Left ventricle myocardium superior (tissue), 1 donor: Measurements from ENCODE around the gene TRIM34. TPM values are rescaled to one million over a fixed set of nuclear protein-coding genes. Genes with fewer than 3 reads are reported as not detected.
"Not testable (repeated sequence)": the region's sequence is repeated elsewhere in the genome, so short reads cannot be mapped to it uniquely, and the experiment has no call there.

ENCODE experiments used
- ATAC-seq: fragments of 200-7000 bp; cut with Tn5 transposase; one replicate; pipeline ENCODE4 v1.9.1; 2020; ENCODE audit warnings: mild to moderate bottlenecking, moderate library complexity
- DNase-seq: peaks from one replicate; pipeline ENCODE4 v3.0.0-alpha.2; 2020
- intact Hi-C: fragments of 100-400 bp; cut with micrococcal nuclease; formaldehyde crosslinking; loops from one replicate; pipeline ENCODE4 v1.11.0; 2022
- total RNA-seq: library from RNA; stranded (reverse); fragmentation: NEBNext Ultra II Directional; extraction: Animal tissue kit (Norgen Biotek cat#: 25700); gene quantifications from one replicate; pipeline ENCODE4 v1.2.1, GENCODE V29; 2021
- donor health status: DM: no; HTN: yes; CAD: no; lungs with severe emphysema.

Gene TRIM34
- total RNA-seq, 1 donor from 2014 or later = 1.6 TPM

DNA sequence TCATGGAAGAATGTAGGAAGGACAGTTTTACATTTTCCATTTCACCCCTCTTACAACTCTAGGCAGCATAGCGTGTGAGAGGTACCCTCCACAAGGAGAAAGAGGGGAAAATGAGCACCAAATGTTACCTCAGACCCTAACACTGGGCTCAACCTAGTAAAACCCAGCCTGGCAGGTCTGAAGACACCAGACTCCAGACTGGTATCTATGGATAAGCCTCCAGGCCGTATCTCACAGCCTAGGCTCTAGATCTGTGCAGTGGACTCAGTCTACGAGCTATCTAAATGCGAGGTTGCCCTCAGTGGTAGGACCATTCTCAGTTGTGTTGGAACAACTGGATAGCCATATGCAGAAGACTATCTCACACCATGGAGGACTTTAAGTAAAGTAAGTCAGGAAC, 49.6 kb downstream of the TRIM34 start:
- ATAC-seq (no peak), DNase-seq (no peak)
- intact Hi-C loops = no loop called here

GRCh38 chr11:5679811-5680210, 55.0 kb downstream of the TRIM34 start:
- ATAC-seq (no peak), DNase-seq (no peak)
- intact Hi-C loops = no loop called here

DNA sequence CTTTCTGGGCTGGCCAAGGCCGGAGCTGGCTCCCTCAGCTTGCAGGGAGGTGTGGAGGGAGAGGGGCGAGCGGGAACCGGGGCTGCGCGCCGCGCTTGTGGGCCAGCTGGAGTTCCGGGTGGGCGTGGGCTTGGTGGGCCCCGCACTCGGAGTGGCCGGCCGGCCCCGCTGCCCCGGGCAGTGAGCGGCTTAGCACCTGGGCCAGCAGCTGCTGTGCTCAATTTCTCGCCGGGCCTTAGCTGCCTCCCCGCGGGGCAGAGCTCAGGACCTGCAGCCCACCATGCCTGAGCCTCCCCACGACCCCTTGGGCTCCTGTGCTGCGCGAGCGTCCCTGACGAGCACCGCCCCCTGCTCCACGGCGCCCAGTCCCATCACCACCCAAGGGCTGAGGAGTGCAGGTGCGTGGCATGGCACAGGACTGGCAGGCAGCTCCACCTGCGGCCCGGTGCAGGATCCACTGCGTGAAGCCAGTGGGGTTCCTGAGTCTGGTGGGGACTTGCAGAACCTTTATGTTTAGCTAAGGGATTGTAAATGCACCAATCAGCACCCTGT, 58.2 kb downstream of the TRIM34 start:
- DNase-seq, ATAC-seq, intact Hi-C loops: not testable (repeated sequence)

DNA sequence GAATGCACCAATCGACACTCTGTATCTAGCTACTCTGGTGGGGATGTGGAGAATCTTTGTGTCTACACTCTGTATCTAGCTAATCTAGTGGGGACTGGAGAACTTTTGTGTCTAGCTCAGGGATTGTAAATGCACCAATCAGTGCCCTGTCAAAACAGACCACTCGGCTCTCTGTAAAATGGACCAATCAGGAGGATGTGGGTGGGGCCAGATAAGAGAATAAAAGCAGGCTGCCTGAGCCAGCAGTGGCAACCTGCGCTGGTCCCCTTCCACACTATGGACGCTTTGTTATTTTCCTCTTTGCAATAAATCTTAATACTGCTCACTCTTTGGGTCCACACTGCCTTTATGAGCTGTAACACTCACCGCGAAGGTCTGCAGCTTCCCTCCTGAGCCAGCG, 58.8 kb downstream of the TRIM34 start:
- ATAC-seq, DNase-seq, intact Hi-C loops: not testable (repeated sequence)

DNA sequence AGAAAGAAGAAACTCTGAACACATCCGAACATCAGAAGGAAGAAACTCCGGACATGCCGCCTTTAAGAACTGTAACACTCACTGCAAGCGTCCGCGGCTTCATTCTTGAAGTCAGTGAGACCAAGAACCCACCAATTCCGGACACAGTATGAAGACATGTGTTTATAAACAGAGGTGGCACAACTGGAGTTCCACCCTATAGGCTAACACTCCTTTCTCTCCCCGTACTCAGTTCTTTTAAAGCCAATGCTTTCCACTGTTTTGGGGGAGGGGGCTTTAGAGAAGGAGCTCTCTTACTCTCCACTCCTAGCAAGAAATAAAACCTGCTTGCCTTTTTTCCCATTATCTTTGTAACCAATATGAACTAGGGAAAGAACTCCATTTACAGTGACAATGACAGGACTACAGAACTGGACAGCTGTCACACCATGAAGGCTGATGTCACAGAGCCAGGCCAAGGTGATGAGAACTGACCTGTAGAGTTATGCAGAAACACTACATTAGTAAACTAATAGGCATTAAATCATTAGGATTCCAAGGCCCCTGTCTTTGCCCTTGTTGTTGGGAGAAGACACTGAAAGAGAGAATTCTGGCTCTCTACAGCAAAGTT, 59.3 kb downstream of the TRIM34 start:
- ATAC-seq (peak; percentile 4), DNase-seq (no peak)
- intact Hi-C loops = no loop called here

- intact Hi-C loops = no loop called here
- ATAC-seq = peak; percentile 98
These were observed 60.0 kb downstream of the TRIM34 start, which contains the start of gene TRIM5 for GRCh38 chr11:5684646-5685362. TSS of gene TRIM5 (minus strand) at chr11:5685074. CDS start at chr11:5680177, 4,897 bp downstream.

DNA sequence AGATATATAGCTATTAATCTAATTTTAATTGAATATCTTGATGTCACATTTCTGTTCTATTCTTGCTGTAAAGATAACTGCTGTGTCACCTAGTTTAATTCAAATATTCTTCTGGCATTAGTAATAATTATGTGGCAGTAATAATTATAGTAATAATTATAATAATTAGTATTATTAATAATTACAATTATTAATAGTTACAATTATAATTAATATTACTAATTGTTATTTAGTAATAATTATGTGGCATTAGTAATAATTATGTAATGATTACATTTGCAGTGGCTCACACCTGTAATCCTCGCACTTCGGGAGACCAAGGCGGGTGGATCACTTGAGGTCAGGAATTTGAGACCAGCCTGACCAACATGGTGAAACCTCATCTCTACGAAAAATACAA, 61.6 kb downstream of the TRIM34 start:
- ATAC-seq (no peak), DNase-seq (no peak)
- intact Hi-C loops = no loop called here

More at GRCh38 chr11:5684646-5685362, 60.0 kb downstream of the TRIM34 start, which contains the start of gene TRIM5:
- DNase-seq = peak; percentile 84

DNA sequence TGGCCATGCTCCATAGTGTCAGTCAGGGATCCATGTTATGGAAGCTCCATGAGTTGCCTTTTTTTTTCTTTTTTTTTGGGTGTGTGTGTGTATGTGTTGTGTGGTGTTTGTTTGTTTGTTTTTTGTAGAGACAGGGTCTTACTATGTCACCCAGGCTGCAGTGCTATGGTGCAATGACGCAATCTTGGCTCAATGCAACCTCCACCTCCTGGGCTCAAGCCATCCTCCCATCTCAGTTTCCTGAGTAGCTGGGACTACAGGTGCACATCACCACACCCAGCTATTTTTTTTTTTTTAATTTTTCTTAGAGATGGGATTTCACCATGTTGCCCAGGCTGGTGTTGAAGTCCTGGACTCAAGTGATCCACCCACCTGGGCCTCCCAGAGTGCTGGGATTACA, 63.7 kb downstream of the TRIM34 start:
- no peak for ATAC-seq
- intact Hi-C loops = no loop called here
- DNase-seq = no peak

- intact Hi-C loops = no loop called here
- DNase-seq = no peak
These were observed 64.8 kb downstream of the TRIM34 start, which contains the start of gene TRIM22 for GRCh38 chr11:5689551-5689983. TSS of gene TRIM22 (plus strand) at chr11:5689790. CDS start at chr11:5696233, 6,443 bp downstream.

GRCh38 chr11:5690216-5690615, 65.4 kb downstream of the TRIM34 start:
- intact Hi-C loops = no loop called here
- ATAC-seq = peak; percentile 79

More at GRCh38 chr11:5689551-5689983, 64.8 kb downstream of the TRIM34 start, which contains the start of gene TRIM22:
- ATAC-seq = peak; percentile 74

DNA sequence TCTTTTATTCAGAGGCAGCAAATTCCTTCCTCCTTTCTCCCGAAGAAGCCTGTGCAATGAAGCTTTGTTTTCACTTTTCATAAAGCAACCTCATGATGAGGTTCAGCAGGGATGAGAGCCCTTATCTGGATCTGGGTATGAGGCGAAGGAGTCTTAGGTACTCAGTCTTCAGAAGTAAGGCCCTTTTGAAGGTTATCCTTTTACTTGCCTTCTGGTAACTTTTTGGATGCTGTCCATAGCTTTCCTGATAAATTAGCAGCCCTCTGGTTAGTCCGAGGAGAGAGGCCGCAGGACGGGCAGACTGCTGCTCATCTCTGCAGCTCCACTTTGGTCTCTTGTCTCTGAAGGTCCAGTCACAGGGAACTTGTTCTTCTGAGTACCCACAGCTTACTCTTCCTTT, 65.9 kb downstream of the TRIM34 start:
- peak; percentile 38 for ATAC-seq
- intact Hi-C loops = no loop called here
- DNase-seq = no peak

More at GRCh38 chr11:5690216-5690615, 65.4 kb downstream of the TRIM34 start:
- DNase-seq = no peak

DNA sequence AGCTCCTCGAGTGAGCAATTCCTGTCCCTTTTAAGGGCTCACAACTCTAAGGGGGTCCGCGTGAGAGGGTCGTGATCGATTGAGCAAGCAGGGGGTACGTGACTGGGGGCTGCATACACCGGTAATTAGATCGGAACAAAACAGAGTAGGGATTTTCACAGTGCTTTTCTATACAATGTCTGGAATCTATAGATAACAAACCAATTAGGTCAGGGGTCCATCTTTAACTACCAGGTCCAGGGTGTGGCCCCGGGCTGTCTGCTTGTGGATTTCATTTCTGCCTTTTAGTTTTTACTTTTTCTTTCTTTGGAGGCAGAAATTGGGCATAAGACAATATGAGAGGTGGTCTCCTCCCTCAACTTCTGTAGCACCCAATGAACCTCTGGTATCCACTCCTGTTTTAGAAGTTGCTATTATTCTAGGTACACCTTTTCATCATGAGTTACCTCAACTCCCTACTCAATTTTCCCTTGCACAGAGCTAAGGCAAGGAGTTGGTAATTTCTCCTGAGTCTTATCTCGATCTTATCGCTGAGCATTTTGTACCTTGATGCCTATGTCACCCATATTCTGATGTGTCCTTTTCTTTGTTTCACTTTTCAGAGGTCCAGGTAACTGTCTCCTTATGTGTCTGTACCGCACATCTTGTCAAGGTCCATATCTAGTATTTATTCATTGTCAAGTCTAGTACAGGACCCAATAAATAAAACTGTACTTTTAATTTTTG, 66.6 kb downstream of the TRIM34 start:
- ATAC-seq, intact Hi-C loops: not testable (repeated sequence)

GRCh38 chr11:5691964-5692361, 67.2 kb downstream of the TRIM34 start:
- intact Hi-C loops = no loop called here
- no peak for DNase-seq
- no peak for ATAC-seq

More for the DNA sequence above, 66.6 kb downstream of the TRIM34 start:
- DNase-seq = not testable (repeated sequence)

Other genes starting within 250 kb of the TRIM34 start
- not detected for gene OR51M1, start 241.2 kb upstream of the TRIM34 start, total RNA-seq
- gene OR51Q1, start 202.9 kb upstream of the TRIM34 start, total RNA-seq = not detected
- not detected for gene OR51I1, start 183.5 kb upstream of the TRIM34 start, total RNA-seq
- not detected for gene OR51I2, start 175.7 kb upstream of the TRIM34 start, total RNA-seq
- gene OR52D1, start 136.3 kb upstream of the TRIM34 start, total RNA-seq = not detected
- not detected for gene UBQLN3, start 115.0 kb upstream of the TRIM34 start, total RNA-seq
- 0.17 TPM for gene UBQLNL, start 108.3 kb upstream of the TRIM34 start, total RNA-seq
- not detected for gene OR52H1, start 76.5 kb upstream of the TRIM34 start, total RNA-seq
- gene OR52B6, start 44.1 kb upstream of the TRIM34 start, total RNA-seq = not detected
- 1.5 TPM for gene TRIM6, start 28.4 kb upstream of the TRIM34 start, total RNA-seq
- gene TRIM5, start 60.1 kb downstream of the TRIM34 start, total RNA-seq = 6.8 TPM
- 19.2 TPM for gene TRIM22, start 64.8 kb downstream of the TRIM34 start, total RNA-seq
- gene OR56B1, start 111.4 kb downstream of the TRIM34 start, total RNA-seq = not detected
- gene OR52N4, start 129.2 kb downstream of the TRIM34 start, total RNA-seq = not detected
- gene OR52N5, start 158.4 kb downstream of the TRIM34 start, total RNA-seq = not detected
- gene OR52N1, start 166.3 kb downstream of the TRIM34 start, total RNA-seq = not detected
- gene OR52N2, start 183.9 kb downstream of the TRIM34 start, total RNA-seq = not detected
- gene OR52E6, start 216.9 kb downstream of the TRIM34 start, total RNA-seq = not detected
- not detected for gene OR52E8, start 232.7 kb downstream of the TRIM34 start, total RNA-seq